NCI-H526 treated with DMSO at 0.1 percent for 48 hours (cell line): ENCODE results near the gene CSNK1G3.
"Not testable (repeated sequence)": the region's sequence is repeated elsewhere in the genome, so short reads cannot be mapped to it uniquely, and the experiment has no call there.

ENCODE experiments used
- DNase-seq: peaks from one replicate; lab custom pipeline; 2025; lab: John Stamatoyannopoulos, UW

Gene CSNK1G3

GRCh38 chr5:123511648-123512605 is at the start of gene CSNK1G3:
CSNK1G3 (plus strand) TSS chr5:123512177; CDS start chr5:123545664, 33,487 bp downstream.
- DNase-seq, result peak; percentile 83

- not testable (repeated sequence) for DNase-seq
Observed at GRCh38 chr5:123466839-123467238, 45.1 kb upstream of the CSNK1G3 start.

DNA sequence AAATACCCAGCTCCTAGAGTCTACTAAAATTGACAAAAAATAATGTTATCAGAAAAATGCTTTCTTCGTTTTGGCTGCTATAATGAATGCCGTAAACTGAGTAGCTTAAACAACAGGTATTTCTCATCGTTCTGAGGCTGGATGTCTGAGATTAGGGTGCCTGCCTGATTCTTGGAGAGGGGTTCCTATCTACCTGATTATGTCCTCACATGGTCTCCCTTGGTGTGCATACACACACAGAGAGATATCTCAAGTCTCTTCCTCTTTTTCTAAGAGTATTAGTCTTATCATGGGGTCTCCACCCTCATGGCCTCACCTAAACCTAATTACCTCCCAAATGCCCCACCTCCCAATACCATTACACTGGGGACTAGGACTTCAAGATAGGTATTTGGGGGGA is 40.6 kb upstream of the CSNK1G3 start:
- no peak for DNase-seq

DNA sequence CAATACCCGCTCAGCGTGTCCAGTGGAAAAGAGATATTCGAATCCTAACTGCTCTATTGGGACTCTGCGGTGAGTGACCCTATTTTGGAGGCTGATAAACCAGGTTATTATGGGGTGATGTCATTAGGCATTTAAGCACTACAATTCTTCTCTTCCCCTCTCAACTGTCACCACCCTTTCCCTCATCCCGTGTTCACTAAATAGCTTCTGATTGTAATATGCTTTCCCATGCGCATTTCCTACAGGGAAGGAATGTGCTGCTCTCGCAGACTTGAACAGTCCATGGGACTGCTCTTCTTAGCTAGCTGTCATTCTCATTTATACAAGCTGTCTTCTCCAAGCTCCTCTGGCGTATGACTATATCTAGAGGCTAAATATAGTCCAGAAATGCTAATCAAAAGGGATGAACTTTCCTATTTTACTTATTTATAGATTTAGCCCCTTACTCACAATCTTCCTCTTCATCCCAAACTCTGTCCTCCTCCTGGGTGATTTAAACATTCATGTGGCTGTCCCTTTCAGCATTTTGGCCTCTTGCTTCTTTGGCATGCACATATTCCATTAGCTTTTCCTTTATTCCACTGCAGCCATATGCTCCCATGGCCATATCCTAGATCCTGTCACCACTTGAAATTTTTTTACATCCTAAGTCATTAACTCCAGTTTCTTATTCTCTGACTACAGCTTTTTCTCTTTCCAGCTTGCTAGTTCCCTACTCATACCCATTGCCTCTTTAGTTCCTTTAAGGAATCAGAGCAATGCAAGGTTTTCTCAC is 39.6 kb upstream of the CSNK1G3 start:
- no peak for DNase-seq

GRCh38 chr5:123474228-123474627 is 37.7 kb upstream of the CSNK1G3 start:
- no peak for DNase-seq

- DNase-seq, result no peak
Observed at GRCh38 chr5:123476731-123477130, 35.2 kb upstream of the CSNK1G3 start.

DNA sequence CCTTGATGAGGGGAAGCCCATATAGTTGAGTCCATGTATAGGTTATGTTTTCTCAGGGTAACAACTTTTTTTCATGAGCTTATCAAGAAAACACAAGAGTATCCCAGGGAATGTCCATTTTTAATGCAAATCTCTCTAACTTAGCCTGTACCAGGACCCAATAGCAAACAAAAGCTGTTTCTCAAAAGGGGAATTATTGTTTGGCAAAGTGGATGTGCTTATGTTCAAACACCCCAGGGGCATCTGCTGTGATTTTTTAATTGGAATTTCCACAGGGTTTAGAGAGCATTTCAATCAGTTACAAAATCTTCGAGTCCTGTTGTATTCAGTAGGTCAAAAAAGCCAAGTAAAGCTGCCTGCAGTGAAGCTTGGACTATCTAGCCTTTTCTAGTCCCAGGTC is 33.4 kb upstream of the CSNK1G3 start:
- DNase-seq, result no peak

GRCh38 chr5:123482258-123482657 is 29.7 kb upstream of the CSNK1G3 start:
- no peak for DNase-seq

DNA sequence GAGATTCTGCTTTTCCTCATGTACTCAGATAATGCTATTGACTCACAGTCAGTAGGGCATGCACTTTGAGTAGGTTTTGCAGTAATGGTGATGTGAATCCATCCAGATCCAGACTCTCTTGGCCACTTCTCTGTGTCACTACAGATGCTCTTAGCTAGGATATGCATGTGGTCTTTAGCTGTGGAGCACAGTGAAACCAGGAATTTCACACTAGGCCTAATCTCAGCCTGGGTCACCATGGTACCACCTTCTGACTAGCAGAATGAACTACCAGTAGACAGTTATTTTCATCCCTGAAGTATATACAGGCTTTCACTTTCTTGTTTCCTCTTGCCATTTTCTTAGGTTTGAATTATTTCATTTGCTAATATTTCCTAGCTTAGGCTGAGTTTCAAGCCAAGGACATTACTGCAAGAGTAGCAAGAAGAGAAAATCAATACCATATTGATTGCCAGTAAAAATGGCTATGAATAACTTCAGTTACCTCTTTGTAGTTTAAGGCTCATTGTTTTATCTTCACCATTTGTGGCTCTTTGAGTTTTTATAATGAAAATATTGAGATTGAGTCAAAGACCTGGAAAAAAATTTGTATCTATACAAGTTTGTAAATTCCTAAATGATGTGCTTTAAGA is 28.4 kb upstream of the CSNK1G3 start:
- no peak for DNase-seq

DNA sequence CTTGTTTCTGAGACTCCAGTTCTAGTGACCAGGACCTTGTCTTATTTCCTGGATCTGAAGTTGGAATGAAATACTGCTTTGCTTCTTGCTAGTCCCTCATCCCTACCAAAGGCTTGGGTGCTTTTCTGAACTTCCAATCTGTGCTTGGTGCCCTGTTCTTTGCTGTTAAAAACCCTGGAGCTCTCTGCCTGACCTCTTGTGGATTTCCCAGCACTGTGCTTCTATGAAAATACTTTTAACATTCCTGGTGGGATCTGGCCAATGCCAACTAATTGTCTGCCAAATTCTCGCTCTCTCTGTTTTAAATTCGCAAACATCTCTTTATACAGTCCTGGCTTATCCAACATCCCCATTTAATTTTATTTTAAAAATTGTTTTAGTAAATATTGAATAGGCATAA is 26.7 kb upstream of the CSNK1G3 start:
- DNase-seq, result no peak

DNA sequence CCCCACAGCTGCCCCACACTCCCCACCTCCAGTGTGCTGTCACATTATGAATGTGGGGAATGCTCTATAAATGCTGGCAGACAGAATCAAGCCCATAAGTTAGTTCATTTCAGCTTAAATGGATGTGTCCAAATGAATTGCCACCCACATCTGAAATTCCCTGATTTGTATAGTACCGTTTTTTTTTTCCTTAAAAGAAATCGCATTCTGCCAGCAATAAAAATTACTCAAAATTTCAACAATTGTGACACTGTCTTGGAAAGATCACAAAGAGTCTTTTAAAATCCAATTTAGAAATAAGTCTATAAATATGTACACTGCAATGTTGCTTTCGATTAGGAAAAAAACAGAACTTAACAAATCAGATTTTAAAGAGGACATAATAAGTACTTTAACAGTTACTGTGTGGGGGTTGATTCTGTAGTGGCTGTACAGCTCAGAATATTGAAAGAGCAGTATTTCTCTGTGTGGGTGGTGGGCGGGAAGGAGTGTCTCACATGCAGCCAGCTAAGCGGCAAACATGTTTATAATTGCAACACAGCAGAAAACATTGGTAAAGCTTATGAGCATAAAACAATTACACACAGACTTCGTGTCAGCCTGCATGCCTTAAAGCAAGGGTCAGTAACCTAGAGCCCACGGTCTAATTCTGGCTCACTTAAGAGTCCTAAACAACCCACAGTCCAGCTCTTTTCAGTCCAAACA is 24.9 kb upstream of the CSNK1G3 start:
- DNase-seq, result no peak

DNA sequence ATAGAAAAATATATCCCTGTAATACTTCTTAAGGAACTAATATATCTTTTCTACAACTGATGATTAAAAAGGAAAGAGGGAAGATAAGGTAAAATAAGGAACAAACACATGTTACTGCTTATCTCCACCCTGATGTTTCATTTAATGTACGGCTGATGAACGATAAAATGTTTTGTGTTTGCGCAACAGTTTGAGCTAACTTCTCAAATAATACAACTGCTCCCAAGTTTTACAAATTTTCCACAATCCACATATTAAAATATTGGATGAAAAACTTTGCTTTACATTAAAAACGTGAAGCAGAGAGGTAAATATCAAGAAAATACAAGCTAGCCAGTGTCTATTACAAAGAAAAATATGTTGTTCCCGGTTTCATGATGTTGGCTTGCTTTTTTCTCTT is 21.0 kb upstream of the CSNK1G3 start:
- DNase-seq, result no peak

- not testable (repeated sequence) for DNase-seq
Observed at GRCh38 chr5:123495211-123495610, 16.8 kb upstream of the CSNK1G3 start.

GRCh38 chr5:123496892-123497291 is 15.1 kb upstream of the CSNK1G3 start:
- DNase-seq, result no peak

GRCh38 chr5:123500471-123500870 is 11.5 kb upstream of the CSNK1G3 start:
- no peak for DNase-seq

- no peak for DNase-seq
Observed at GRCh38 chr5:123502120-123502519, 9.9 kb upstream of the CSNK1G3 start.

DNA sequence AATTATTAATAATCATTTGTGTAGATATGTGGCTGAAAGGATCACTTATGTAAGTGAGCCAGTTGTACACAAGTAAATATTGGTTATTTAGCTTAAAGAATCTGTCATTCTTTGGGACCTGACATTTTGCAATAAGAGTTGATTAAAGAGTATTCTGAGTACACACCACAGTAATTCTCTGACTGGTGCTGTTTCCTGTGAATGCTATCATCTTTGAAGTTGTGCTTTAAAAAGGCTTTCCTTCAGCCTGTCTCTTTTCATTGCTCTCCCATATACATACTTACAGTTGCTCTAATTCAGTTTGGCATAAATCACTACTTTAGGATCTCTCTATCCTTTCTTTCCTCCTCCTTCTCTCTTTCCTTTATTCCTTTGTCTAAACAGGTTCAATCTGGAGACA is 8.7 kb upstream of the CSNK1G3 start:
- no peak for DNase-seq

- no peak for DNase-seq
Observed at GRCh38 chr5:123505633-123506032, 6.3 kb upstream of the CSNK1G3 start.

- DNase-seq, result no peak
Observed at GRCh38 chr5:123508441-123508840, 3.5 kb upstream of the CSNK1G3 start.

DNA sequence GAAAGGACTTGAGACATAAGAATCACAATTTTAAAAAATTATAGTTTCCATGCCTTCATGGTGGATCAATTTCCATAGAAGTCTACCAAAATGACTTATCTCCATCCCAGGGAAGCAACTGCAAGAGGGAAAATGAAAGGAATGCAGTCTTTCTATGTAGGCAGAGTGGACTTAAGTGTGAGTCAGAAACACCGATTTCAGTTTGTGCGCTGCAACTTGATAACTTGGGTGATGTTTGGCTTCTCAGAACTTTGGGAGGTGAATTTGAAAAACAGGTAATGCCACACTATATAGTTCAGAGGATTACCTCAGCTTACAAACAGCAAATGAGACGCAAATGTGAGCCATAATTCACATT is 708 bp upstream of the CSNK1G3 start:
- no peak for DNase-seq

- DNase-seq, result no peak
Observed at GRCh38 chr5:123512611-123513461, 859 bp downstream of the CSNK1G3 start.
